K562 (cell line): ENCODE measurements around the gene ZNF556. TPM values are rescaled to one million over a fixed set of nuclear protein-coding genes. Genes with fewer than 3 reads are reported as not detected.

Source experiments
- ARNT ChIP-seq, 2 experiments: fragments of 450-650 bp; IDR thresholded peaks; 2 replicates each; pipeline ENCODE4 v1.6.1; 2016; ENCODE audit warnings: mild to moderate bottlenecking in 1 of 2
- ATF1 ChIP-seq, 2 experiments: fragments of 450-650 bp in 1 of 2; IDR thresholded peaks; 2 replicates each; pipeline ENCODE4 v1.6.1; 2016; ENCODE audit warnings: missing compliant biosample characterization in 1 of 2, missing genetic modification characterization in 1 of 2
- CBX1 ChIP-seq: sonication (generic); IDR thresholded peaks from 2 replicates; pipeline ENCODE4 v1.6.1; 2016; ENCODE audit warnings: antibody characterized with exemption, low read depth, mild to moderate bottlenecking
- E2F3 ChIP-seq: fragments of 250-450 bp; sonication (Bioruptor Pico); IDR thresholded peaks from 2 replicates; pipeline ENCODE4 v1.4.0; 2020; ENCODE audit warnings: mild to moderate bottlenecking
- GMEB1 ChIP-seq: fragments of 250-450 bp; sonication (Bioruptor Pico); IDR thresholded peaks from 2 replicates; pipeline ENCODE4 v1.4.0; 2020; ENCODE audit warnings: mild to moderate bottlenecking
- KAT8 ChIP-seq: fragments of 450-650 bp; IDR thresholded peaks from 2 replicates; pipeline ENCODE4 v1.6.1; 2016; ENCODE audit warnings: low read depth, mild to moderate bottlenecking
- LEF1 ChIP-seq: fragments of 450-650 bp; IDR thresholded peaks from 2 replicates; pipeline ENCODE4 v1.6.1; 2016; ENCODE audit warnings: mild to moderate bottlenecking
- NR2C2 ChIP-seq, 2 experiments: fragments of 200-800 bp in 1 of 2; sonication (Bioruptor generic) in 1 of 2; sonication (generic) in 1 of 2; formaldehyde crosslinking in 1 of 2; IDR thresholded peaks; 2 replicates each; pipeline versions ENCODE4 v1.6.1 to v1.8.0; 2016 to 2022; ENCODE audit warnings: mild to moderate bottlenecking in 1 of 2, missing compliant biosample characterization in 1 of 2, missing genetic modification characterization in 1 of 2, missing genetic modification reagents in 1 of 2
- RHOXF2B ChIP-seq: fragments of 250-450 bp; sonication (Bioruptor Pico); conservative IDR thresholded peaks from 2 replicates; pipeline ENCODE4 v1.5.1; 2021
- TEAD4 ChIP-seq, 2 experiments: sonication (generic) in 1 of 2; formaldehyde crosslinking in 1 of 2; IDR thresholded peaks; 2 replicates each; pipeline versions ENCODE4 v1.6.1 to v1.8.0; 2012 to 2022; ENCODE audit warnings: borderline replicate concordance in 1 of 2, inconsistent platforms in 1 of 2, low read length in 1 of 2, mild to moderate bottlenecking in 1 of 2, missing genetic modification reagents in 1 of 2
- ZNF589 ChIP-seq: fragments of 200-800 bp; sonication (Bioruptor generic); IDR thresholded peaks from 2 replicates; pipeline ENCODE4 v1.6.1; 2016; ENCODE audit warnings: low read depth, missing genetic modification characterization, missing compliant biosample characterization
- ZNF609 ChIP-seq: sonication (generic); formaldehyde crosslinking; IDR thresholded peaks from 2 replicates; pipeline ENCODE4 v1.8.1; 2023; ENCODE audit warnings: missing genetic modification reagents, mild to moderate bottlenecking, borderline replicate concordance
- ZNF699 ChIP-seq: fragments of 250-450 bp; sonication (Bioruptor Pico); IDR thresholded peaks from 2 replicates; pipeline ENCODE4 v1.8.0; 2021; ENCODE audit warnings: mild to moderate bottlenecking, moderate library complexity; ENCODE audit not compliant: insufficient replicate concordance
- polyA plus RNA-seq, 8 experiments: library from polyadenylated mRNA; depleted of rRNA in 4 of 8; stranded (reverse) in 5 of 8; unstranded in 3 of 8; fragments of >200 nt; fragmentation: Nextera tagmentation in 2 of 8; fragmentation: Illumina TruSeq in 1 of 8; extraction: Ambion mirVana in 2 of 8; extraction: Trizol in 1 of 8; gene quantifications; 2 replicates each; pipeline versions ENCODE4 v1.2.1 to v1.2.3, GENCODE V29; 2011 to 2014; ENCODE audit warnings: inconsistent platforms in 1 of 8, missing spikeins in 1 of 8
- total RNA-seq, 7 experiments: library from RNA; depleted of rRNA in 6 of 7; stranded (reverse); fragments of >200 nt in 6 of 7; fragmentation: Illumina TruSeq in 2 of 7; extraction: Trizol in 2 of 7; gene quantifications; 2 replicates each; pipeline versions ENCODE4 v1.2.1 to v1.2.3, GENCODE V29; 2011 to 2021; ENCODE audit warnings: low replicate concordance in 1 of 7
- TF ChIP-seq, protein P1 (sequence below): fragments of 450-650 bp; IDR thresholded peaks from 2 replicates; pipeline ENCODE4 v1.6.1; 2018; ENCODE audit warnings: mild to moderate bottlenecking, low read depth; ENCODE audit not compliant: partially characterized antibody
- TF ChIP-seq, protein P2 (sequence below): fragments of 250-450 bp; sonication (Bioruptor Pico); IDR thresholded peaks from 2 replicates; pipeline ENCODE4 v1.5.0; 2022; ENCODE audit warnings: mild to moderate bottlenecking

Gene ZNF556
- total and polyA plus RNA-seq, 9 of the 15 experiments (the other 6 are each of a cell fraction or from before 2014, with no cell fraction given), result 0.01 to 0.36 (median 0.10) TPM; not detected in 1

DNA sequence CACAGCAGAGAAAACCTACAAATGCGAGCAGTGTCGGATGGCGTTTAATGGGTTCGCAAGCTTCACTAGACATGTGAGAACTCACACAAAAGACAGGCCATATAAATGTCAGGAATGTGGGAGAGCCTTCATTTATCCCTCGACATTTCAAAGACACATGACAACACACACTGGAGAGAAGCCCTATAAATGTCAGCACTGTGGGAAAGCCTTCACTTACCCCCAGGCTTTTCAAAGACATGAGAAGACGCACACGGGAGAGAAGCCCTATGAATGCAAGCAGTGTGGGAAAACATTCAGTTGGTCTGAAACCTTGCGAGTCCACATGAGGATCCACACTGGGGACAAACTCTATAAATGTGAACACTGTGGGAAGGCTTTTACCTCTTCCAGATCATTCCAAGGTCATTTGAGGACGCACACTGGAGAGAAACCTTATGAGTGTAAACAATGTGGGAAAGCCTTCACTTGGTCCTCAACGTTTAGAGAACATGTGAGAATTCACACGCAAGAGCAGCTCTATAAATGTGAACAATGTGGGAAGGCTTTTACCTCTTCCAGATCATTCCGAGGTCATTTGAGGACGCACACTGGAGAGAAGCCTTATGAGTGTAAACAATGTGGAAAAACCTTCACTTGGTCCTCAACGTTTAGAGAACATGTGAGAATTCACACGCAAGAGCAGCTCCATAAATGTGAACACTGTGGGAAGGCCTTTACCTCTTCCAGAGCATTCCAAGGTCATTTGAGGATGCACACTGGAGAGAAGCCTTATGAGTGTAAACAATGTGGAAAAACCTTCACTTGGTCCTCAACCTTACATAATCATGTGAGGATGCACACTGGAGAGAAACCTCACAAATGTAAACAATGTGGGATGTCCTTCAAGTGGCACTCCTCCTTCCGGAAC, 50.4 kb downstream of the ZNF556 start (continued):
- TF ChIP-seq ARNT (IDR thresholded peaks at IDR 0.05) (no peak), ATF1 (CRISPR knock-in tag; IDR thresholded peaks at IDR 0.05) (no peak), ATF1 (tag; IDR thresholded peaks at IDR 0.05) (no peak), CBX1 (0 out of 2 replicates have a peak, but pooled peaks have one; percentile 3), ZNF699 (CRISPR knock-in tag) (no peak), LEF1 (no peak), KAT8 (no peak), ZNF609 (CRISPR knock-in tag) (no peak), RHOXF2B (CRISPR knock-in tag) (no peak), E2F3 (CRISPR knock-in tag) (no peak), ZNF589 (CRISPR knock-in tag) (no peak), TEAD4 (IDR thresholded peaks at IDR 0.05; ENCODE audit: low read length) (0 out of 2 replicates have a peak, but pooled peaks have one; percentile 29), TEAD4 (CRISPR knock-in tag; IDR thresholded peaks at IDR 0.05; ENCODE audit: borderline replicate concordance) (no peak), NR2C2 (CRISPR knock-in tag; IDR thresholded peaks at IDR 0.05) (no peak), NR2C2 (tag; IDR thresholded peaks at IDR 0.05) (no peak), GMEB1 (no peak)
- TF ChIP-seq, protein P1, sequence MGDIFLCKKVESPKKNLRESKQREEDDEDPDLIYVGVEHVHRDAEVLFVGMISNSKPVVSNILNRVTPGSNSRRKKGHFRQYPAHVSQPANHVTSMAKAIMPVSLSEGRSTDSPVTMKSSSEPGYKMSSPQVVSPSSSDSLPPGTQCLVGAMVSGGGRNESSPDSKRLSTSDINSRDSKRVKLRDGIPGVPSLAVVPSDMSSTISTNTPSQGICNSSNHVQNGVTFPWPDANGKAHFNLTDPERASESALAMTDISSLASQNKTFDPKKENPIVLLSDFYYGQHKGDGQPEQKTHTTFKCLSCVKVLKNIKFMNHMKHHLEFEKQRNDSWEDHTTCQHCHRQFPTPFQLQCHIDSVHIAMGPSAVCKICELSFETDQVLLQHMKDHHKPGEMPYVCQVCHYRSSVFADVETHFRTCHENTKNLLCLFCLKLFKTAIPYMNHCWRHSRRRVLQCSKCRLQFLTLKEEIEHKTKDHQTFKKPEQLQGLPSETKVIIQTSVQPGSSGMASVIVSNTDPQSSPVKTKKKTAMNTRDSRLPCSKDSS, result peak; percentile 86
- TF ChIP-seq, protein P2, sequence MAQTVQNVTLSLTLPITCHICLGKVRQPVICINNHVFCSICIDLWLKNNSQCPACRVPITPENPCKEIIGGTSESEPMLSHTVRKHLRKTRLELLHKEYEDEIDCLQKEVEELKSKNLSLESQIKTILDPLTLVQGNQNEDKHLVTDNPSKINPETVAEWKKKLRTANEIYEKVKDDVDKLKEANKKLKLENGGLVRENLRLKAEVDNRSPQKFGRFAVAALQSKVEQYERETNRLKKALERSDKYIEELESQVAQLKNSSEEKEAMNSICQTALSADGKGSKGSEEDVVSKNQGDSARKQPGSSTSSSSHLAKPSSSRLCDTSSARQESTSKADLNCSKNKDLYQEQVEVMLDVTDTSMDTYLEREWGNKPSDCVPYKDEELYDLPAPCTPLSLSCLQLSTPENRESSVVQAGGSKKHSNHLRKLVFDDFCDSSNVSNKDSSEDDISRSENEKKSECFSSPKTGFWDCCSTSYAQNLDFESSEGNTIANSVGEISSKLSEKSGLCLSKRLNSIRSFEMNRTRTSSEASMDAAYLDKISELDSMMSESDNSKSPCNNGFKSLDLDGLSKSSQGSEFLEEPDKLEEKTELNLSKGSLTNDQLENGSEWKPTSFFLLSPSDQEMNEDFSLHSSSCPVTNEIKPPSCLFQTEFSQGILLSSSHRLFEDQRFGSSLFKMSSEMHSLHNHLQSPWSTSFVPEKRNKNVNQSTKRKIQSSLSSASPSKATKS, result no peak
